GF-D8 (cell line): Measurements from ENCODE around the gene TMEM269.
"Not testable (repeated sequence)": the region's sequence is repeated elsewhere in the genome, so short reads cannot be mapped to it uniquely, and the experiment has no call there.

ENCODE experiments used
- DNase-seq: peaks from one replicate; lab custom pipeline; 2025; lab: John Stamatoyannopoulos, UW

Gene TMEM269

DNA sequence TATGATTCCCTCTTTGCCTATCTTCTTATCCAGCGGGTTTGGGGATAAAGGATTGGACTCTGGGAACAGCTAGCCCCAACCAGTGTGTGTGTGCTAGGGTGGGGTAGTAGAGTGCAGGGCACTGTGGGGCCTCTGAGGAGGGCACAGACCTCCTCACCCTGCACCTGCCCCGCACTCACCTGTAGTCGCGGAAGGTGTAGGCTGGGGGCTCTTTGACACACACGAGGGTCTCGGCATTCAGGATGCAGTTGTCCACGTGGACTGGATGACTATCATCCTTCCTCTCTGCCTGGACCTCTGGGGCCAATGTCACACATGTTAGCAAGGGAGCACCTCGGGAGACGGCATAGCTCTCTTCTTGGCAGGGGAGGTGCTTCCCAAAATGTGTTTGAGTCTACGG, 36.8 kb upstream of the TMEM269 start:
- DNase-seq = no peak

DNA sequence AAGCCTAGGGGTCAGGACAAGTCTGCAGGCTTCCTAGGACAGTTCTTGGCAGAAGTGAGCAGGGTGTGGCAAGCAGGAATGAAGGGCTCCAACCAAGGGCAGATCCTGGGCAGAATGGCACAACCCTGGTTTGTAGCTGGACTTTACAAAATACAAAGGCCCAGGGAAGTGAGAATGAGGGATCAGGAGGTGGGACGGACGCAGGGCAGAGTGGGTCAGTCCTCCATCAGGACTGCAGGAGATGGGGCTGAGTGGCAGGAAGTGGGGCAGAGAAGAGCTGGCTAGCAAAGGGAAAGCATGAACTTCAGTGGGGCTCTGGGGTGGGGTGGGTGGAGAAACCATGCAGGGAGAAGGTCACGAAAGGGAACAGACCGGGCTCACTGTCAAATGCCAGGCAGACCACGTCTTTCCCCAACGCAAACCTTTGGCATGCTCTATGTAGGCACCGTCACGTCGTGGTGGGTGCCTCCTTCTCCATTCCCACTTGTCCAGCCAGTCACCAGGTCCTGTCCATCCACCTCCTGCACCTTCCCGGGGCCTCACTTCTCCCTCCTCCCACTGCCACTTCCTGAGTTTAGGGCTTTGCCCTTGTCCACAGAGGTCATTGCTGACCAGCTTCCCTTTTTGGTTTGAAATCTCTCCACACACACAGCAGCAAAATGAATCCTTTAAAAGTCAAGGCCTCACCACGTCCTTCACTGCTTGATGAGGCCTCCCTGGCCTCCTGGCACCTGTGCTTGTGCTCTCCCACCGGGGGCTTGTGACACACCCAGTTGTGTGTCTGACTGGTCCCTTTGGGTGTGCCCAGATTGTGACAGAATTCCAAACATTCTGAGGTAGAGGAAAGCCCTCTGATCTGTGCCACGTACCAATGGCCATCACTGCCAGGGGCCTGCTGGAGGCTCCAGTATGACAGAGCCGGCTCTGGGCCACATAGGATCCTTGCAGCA, 36.1 kb upstream of the TMEM269 start:
- no peak for DNase-seq

DNA sequence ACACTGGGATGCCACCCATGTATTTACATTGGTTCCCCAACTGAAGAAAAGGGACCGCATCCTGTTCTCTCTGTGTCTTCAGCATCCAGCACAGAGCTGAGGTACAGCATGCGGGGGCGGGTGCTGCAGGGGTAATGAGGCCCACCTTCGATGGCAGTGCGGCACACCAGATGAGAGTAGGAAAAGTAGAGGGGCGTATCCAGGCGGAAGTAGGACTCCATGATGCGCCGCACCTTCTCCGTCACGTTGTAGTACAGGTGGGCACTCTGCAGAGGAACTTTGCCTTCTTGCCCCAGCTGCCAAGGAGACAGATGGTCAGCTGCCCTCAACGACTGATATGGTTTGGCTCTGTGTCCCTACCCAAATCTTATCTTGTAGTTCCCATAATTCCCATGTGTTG, 34.8 kb upstream of the TMEM269 start:
- DNase-seq = no peak

DNA sequence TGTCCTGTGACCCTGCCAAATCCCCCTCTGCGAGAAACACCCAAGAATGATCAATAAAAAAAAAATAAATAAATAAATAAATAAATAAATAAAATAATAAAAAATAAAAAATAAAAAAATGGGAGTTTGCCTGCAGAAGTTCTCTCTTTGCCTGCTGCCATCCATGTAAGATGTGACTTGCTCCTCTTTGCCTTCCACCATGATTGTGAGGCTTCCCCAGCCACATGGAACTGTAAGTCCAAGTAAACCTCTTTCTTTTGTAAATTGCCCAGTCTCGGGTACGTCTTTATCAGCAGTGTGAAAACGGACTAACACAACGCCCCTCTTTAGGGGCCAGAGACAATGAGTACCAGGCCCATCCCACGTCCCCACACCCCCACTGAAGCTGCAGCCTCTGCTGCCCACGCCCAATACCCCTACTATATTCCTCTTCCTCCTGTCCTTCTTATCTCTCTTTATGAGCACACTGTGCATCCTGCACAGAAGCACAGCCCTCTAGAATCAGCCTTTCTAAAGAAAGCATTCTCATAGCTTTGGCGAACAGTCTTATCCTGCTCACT, 33.2 kb upstream of the TMEM269 start:
- DNase-seq = not testable (repeated sequence)

DNA sequence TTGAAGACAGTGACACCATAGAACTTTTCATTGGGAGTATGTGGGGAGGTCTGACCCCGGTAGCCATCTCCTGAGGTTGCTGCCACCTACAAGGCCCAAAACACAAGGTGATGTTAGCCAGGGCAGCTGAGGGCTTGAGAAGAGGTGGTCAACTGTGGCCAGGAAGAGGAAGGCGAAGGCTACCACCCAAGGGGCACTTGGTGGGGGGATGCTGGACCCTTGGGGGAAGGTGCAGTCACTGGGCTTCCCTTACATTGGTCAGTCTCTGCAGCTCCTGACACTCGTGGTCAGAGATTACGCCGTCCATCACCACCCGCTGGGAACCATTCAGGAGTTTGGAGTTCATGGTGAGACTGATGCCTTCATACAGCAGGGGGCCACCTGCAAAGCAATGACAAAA, 32.5 kb upstream of the TMEM269 start:
- DNase-seq = no peak

DNA sequence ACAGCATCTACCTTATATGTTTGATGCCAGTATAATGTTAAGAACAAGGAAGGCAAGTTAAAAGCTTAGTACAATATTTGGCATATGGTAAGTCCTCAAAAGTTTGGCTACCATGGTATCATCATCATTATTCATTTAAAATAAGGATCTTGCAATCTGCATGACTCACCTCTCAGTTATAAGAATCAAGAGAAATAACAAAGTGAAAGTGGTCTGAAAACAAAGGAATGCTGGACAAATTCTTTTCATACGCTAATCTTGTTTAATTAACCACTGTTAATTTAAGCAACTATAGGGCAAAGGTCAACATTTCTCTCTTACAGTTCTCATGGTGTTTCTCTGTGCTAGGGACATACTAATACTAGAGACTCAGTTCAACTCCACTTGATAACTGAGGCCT, 31.7 kb upstream of the TMEM269 start:
- DNase-seq = no peak

DNA sequence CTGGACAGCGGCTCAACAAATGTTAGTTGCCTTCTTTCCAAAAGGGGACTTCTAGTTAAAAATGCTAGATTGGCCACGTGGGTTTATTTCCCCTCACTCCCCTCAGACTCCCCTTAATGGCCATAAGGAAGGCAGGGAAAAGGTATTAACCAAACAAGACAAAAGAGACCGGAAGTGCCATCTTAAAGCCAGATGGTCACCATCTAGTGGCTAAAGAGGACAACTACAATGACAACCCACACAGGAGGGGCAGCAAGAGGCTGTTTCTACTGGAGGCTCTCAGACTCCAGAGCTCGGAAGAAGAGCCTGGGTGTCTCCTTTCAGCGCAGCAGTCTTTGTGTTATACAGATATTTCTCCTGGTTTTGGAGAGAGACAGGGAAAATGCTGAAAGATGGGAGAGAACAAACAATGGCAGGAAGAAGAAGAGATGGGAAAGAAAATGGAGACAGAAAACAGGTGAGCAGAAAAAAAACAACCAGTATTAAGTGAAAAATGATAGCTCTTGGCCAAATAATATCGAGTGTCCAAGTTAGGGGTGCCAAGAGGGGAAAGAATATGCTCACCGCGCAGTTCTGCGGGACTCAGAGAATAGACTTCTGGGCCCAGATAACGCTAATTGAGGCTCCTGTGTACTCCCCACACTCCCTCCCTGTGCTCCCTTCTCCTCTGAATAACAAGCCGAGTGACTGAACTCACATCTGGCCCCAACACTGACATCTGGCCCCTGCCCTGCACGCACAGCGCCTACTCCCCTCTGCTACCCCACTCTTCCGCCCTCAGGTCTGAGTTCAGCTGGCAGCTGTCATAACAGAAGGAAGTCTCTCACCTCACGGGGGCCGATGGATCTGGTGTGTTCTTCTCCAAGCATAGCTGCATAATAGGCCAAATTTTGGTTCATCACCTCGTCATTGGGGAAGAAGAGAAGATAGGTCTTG, 27.6 kb upstream of the TMEM269 start:
- DNase-seq = no peak

DNA sequence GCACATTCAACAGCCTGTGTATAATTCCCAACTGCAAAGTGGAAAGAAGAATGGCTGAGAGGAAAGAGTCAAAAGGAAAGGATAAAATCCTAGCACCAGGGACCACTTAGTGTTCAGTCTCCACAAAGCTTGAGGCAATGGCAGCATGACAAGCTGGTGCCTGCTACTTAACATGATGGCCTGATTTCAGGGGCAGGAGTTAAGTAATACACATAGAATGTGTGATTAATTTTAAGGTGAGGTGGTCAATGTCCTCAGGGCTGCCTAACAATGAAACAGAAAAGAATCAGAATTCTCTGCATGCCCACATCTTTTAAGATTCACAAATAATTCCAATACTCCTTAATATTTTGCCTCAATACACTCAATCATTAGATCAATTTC, 26.9 kb upstream of the TMEM269 start:
- DNase-seq = no peak

DNA sequence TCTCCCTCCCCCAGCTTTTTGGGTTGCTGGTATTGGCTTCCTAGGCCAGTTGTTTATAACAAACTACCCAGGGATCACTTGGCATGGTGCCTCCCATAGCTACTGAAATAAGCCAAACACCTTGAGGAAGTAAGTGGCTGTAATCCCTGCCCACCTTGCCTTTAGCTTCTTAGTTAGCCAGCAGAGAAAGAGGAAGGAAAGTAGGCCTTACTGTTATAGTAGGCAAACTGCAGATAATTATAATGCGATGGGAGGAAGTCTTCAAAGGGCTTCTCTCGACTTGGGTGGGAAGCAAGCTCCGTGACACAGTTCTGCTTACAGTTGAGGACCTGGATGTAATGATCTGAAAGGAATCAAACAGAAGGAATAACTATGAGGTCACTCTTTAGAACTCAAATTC, 26.1 kb upstream of the TMEM269 start:
- no peak for DNase-seq

DNA sequence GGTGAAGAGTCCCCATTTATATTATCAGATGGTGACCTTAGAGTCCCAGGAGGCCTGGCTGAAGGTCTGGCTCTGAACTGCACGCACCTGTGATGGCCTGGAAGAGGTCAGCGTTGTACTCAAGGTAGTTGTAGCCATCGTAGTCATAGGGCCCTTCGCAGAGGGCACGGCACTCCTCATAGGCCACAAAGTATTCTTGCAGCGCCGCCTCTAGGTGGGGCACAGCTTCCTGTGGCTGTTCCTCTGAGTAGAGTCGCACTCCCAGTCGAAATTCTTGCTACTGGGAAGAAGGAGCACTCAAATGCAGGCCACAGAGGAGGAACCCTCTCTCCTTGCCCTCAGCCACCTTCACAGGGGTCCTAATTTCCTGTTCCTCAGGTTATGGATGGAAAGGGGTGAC, 25.7 kb upstream of the TMEM269 start:
- no peak for DNase-seq

DNA sequence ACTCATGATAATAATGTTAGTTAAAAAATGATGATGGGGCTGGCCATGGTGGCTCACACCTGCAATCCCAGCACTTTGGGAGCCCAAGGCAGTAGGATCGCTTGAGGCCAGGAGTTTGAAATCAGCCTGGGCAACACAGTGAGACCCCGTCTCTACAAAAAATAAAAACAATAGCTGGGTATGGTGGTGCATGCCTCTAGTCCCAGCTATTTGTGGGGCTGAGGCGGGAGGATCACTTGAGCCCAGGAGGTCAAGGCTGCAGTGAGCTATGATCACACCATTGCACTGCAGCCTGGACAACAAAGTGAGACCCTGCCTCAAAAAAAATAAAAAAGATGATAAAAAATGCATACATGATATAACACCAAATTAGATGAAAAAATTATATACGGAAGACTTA, 23.2 kb upstream of the TMEM269 start:
- no peak for DNase-seq

DNA sequence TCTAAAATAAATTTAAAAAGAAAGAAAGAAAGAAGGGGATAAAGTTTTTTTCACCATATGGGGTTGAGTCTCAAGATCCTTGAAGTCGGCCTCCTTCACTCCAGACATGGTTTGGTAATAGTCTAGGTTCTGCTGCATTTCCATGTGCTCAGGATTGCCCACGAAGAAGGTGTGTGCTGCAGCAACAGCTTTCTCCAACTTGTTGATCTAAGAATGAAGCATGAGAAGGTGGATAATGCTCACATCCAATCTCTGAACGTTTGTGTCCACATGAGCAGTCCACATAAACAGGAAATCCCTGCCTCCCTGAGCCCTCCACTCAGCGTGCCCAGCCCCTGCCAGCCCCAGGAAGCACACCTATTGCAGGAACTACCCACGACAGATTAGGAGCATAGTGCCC, 22.5 kb upstream of the TMEM269 start:
- DNase-seq = no peak

DNA sequence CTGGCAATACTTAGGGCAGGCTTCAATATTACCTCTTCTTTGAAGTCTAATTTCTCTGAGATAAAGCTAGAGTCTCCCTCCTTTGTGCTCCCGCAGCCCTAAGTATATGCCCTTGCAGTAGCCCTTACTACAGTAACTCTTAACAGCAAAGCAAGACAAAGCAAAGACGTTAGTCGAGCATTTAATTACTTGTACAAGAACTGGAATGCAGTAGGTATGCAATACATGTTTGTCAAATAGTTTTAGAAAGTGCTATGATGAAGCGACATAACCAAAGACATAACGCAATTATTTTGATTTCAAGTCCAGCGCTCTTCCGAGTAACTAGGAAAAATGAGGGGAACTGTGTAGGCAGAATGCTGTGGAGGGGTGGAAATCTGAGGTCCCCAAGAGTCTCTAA, 19.5 kb upstream of the TMEM269 start:
- no peak for DNase-seq

DNA sequence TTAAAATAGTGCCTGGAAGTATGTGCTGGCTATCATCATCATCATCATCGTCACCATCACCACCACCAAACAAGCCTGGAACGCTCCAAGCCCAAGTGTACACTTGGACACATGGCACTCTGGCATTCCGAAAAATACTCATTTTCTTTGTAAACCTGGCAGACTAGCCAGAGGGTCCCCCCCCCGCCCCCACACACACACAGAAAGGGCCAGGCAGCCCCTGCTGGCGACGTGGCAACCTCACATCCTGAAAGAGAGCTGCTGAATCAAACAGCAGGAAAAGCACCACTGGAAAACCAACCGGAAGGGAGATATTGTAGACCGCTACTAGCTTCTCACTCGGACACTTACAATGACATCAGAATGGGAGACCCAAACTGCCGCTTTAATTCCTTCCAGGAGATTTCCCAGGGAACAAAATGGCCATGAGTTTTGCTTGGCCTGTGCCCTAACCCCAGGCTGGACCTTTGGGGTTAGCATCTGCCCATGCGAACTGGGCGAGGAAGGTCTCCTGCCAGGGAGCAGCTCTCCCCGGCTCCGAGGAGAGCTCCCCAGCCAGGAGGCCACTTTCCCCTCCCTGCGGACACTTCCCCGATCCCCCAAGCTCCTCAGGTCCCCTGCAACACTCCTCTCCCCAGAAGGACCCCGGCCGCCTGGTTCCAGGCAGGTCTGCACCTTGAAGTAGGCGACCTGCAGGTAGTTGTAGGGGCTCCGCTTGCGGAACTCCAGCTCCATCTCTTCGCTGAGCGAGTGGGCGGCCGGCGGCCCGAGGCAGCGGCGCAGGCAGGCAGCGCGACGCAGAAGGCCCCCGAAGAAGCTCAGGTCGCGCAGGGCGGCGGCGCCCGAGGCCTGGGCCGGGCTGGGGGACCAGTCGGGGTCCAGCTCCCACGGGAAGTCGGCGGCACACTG, 18.7 kb upstream of the TMEM269 start:
- no peak for DNase-seq

DNA sequence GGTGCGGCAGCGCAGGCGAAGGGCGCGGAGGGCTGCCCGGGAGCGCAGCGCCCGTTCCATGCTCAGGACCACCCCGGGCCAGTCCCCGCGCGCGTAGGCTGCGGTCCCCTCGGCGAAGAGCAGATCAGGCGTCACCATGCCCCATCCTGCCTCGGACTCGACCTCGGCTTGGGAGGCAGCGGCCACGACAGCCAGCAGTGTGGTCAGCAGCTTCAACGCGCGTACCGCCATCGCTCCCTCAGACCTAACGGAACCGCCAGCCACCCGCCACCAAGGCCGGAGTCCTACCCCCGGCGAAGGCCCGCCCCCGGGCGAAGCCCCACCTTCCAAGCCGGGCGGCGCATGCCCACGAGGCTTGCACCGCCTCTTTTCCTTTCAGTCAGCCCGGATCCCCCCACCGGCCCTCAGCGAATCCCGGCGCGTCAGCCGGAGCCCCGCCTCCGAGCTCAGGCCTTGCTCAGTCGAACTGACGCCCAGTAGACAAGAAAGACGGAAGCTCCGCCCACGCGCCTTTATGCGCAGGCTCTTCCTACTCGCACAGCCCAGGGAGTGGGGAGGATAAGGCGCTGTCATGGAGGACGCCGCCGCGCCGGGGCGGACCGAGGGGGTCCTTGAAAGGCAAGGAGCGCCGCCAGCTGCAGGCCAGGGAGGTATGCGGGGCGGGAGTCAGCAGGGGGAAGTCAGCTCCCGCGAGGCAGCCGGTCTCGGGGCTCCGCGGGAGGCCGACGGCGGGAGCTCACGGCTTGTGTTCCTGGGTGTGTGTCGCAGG, 17.9 kb upstream of the TMEM269 start, which contains the start of the genes C1orf50 and P3H1:
Gene C1orf50 (plus strand): TSS at position 509 of the 769 bp plus-strand sequence. CDS start 63 bp downstream, at position 572.
Gene P3H1 (minus strand): TSS at position 288 of the 769 bp plus-strand sequence. CDS start 57 bp downstream, at position 231.
- DNase-seq = peak; percentile 91

DNA sequence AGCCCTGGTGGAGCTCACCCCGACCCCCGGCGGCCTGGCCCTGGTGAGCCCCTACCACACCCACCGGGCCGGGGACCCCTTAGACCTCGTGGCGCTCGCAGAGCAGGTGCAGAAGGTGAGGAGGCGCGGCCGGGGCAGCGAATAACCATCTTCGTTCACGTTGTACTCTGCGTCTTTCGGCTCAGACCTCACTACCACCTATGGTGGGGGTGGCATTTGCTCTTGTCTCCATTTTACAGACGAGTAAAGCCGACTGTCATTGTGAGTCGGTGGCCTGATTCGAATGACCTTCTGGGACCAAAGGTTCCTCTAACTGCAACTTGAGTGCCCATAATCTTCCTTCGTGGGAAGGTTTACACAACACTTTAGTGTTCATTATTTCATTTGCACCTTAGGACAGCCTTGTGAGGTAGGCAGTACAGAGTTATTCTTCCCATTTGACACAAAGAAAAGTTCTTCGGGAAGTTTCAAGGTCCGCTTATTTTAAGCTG, 17.2 kb upstream of the TMEM269 start:
- no peak for DNase-seq

DNA sequence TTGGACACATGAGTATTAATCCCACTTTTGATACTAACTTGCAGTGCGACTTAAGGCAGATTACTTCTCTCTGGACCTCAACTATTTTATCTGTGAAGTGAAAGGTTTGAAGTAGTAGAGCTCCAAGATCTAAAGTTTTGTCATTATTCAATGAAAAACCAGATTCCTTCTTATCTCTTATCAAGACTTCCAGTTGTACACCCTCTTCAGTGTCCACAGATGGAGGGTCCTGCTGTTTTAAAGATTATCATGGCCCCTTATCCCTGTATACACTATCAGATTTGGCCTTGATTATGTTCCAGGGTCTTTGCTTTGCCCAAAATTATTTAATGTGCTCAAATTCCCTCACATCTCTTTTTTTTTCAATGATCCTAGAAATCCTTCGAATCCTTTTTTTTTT, 16.6 kb upstream of the TMEM269 start:
- no peak for DNase-seq

DNA sequence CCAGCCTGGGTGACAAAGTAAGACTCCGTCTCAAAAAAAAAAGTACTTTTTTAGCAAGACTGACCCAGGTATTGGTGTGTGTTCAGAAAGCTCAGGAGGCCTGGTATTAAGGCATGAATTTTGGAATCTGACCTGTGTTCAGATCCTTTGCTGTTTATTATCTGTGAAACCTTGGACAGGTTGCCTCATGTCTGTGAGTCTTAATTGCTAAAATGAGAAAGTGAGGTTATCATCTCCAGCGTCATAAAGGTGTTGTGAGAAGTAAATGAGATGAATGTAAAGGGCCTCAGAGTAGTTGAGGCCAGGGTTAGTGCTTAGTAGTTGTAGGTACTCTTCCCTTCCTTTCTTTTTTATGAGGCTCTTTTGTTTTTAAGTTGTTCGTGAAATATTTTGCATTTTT, 15.0 kb upstream of the TMEM269 start:
- no peak for DNase-seq

DNA sequence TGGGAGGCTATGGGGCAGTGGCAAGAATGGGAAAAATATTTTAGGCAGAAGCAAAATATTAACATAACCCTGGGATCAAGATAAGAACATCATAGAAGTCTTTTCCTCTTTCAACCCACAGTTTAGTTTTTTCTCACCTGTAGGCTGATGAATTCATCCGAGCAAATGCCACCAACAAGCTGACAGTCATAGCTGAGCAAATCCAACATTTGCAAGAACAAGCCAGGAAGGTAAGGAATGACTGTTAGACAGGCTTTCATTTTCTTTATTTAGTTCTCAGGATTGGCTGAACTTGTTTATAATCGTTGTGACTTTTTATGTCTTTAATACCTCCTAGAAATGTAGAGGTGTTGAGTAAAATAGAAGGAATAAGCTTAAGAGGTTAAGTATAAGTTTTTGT, 11.4 kb upstream of the TMEM269 start:
- DNase-seq = no peak

DNA sequence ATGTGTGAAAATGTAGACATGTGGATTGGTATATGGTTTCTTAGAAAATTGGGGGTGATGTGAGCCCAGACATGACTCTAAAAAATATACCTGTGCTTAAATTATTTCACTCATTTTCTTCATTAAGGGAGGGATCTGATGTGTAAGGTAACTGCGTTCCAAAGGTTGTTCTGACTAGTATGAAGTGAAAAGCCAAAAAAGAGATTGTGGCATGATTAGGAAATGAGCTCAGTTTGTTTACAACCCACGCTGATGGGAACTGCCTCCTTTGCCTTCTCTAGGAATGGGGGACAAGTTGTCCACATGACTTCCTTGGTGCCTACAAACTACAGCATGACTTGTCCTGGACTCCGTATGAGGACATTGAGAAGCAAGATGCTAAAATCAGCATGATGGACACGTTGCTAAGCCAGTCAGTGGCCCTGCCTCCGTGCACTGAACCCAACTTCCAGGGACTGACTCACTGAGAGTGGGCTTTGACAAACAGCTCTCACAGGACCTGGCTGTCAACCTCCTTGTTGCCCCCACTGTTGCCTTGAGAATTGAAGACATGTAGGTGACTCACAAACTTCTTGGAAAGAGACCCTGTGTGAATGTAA, 9.8 kb upstream of the TMEM269 start:
- DNase-seq = no peak
